ENCODE results near the gene TC2N.
"Not testable (repeated sequence)": the region's sequence is repeated elsewhere in the genome, so short reads cannot be mapped to it uniquely, and the experiment has no call there.

The TC2N gene

GRCh38 chr14:91806716-91807115, 60.6 kb downstream of the TC2N start:
- no peak overlapping the region for H3K4me2 ChIP-seq (ENCODE audit: low read length)

GRCh38 chr14:91806094-91806493, 61.2 kb downstream of the TC2N start:
- not testable (repeated sequence) for H3K27ac ChIP-seq (ENCODE audit: low read depth, low read length, poor library complexity, severe bottlenecking); H3K9ac ChIP-seq (ENCODE audit: low read length); H2AFZ ChIP-seq (ENCODE audit: low read length); H3K79me2 ChIP-seq (ENCODE audit: insufficient read depth, low read length); H3K4me1 ChIP-seq (ENCODE audit: insufficient read depth, low read length, severe bottlenecking); H3F3A ChIP-seq (ENCODE audit: insufficient read depth, low read length); H3K9me2 ChIP-seq (ENCODE audit: low read depth, low read length); H3K4me2 ChIP-seq (ENCODE audit: low read length); H3K27me3 ChIP-seq (ENCODE audit: insufficient read depth, low read length); H4K20me1 ChIP-seq (ENCODE audit: insufficient read depth, low read length); H3K4me3 ChIP-seq (ENCODE audit: low read depth, low read length, poor library complexity, severe bottlenecking)
- Histone ChIP-seq H3K36me3 (ENCODE audit: insufficient read depth, low read length) (peaks cover 60% of the 10 kb centered on the region), H3K9me3 (ENCODE audit: low read length) (peaks cover 16% of the 10 kb centered on the region)

More at GRCh38 chr14:91806716-91807115, 60.6 kb downstream of the TC2N start:
- Histone ChIP-seq H3K9me2 (ENCODE audit: low read depth, low read length) (no peaks in the 10 kb centered on the region), H3F3A (ENCODE audit: insufficient read depth, low read length) (no peaks in the 10 kb centered on the region), H4K20me1 (ENCODE audit: insufficient read depth, low read length) (no peaks in the 10 kb centered on the region), H3K27me3 (ENCODE audit: insufficient read depth, low read length) (no peaks in the 10 kb centered on the region), H3K79me2 (ENCODE audit: insufficient read depth, low read length) (no peaks in the 10 kb centered on the region), H3K27ac (ENCODE audit: low read depth, low read length, poor library complexity, severe bottlenecking) (no peak overlapping the region), H3K9me3 (ENCODE audit: low read length) (peaks cover 16% of the 10 kb centered on the region), H3K4me3 (ENCODE audit: low read depth, low read length, poor library complexity, severe bottlenecking) (no peak overlapping the region), H3K4me1 (ENCODE audit: insufficient read depth, low read length, severe bottlenecking) (no peaks in the 10 kb centered on the region), H3K9ac (ENCODE audit: low read length) (no peak overlapping the region), H2AFZ (ENCODE audit: low read length) (no peak overlapping the region), H3K36me3 (ENCODE audit: insufficient read depth, low read length) (peaks cover 67% of the 10 kb centered on the region)
- TF ChIP-seq CTCF (IDR thresholded peaks at IDR 0.05; ENCODE audit: low read length) (no peak), EZH2 (IDR thresholded peaks at IDR 0.05; ENCODE audit: borderline replicate concordance, low read length) (no peak)

- H3K9ac ChIP-seq (ENCODE audit: low read length): no peak overlapping the region
- TF ChIP-seq EZH2 (IDR thresholded peaks at IDR 0.05; ENCODE audit: borderline replicate concordance, low read length): no peak
- no peak for TF ChIP-seq CTCF (IDR thresholded peaks at IDR 0.05; ENCODE audit: low read length)
- H3K9me3 ChIP-seq (ENCODE audit: low read length): peaks cover 15% of the 10 kb centered on the region
- no peaks in the 10 kb centered on the region for H3K4me1 ChIP-seq (ENCODE audit: insufficient read depth, low read length, severe bottlenecking)
- H2AFZ ChIP-seq (ENCODE audit: low read length): no peak overlapping the region
- H3K4me2 ChIP-seq (ENCODE audit: low read length): no peak overlapping the region
- H4K20me1 ChIP-seq (ENCODE audit: insufficient read depth, low read length): no peaks in the 10 kb centered on the region
- no peak overlapping the region for H3K27ac ChIP-seq (ENCODE audit: low read depth, low read length, poor library complexity, severe bottlenecking)
- H3K79me2 ChIP-seq (ENCODE audit: insufficient read depth, low read length): no peaks in the 10 kb centered on the region
- peaks cover 56% of the 10 kb centered on the region for H3K36me3 ChIP-seq (ENCODE audit: insufficient read depth, low read length)
- H3K4me3 ChIP-seq (ENCODE audit: low read depth, low read length, poor library complexity, severe bottlenecking): no peak overlapping the region
- H3K9me2 ChIP-seq (ENCODE audit: low read depth, low read length): no peaks in the 10 kb centered on the region
- no peaks in the 10 kb centered on the region for H3K27me3 ChIP-seq (ENCODE audit: insufficient read depth, low read length)
- H3F3A ChIP-seq (ENCODE audit: insufficient read depth, low read length): no peaks in the 10 kb centered on the region
These were observed 61.7 kb downstream of the TC2N start for GRCh38 chr14:91805659-91806058.

- H3K27me3 ChIP-seq (ENCODE audit: insufficient read depth, low read length): no peaks in the 10 kb centered on the region
- H2AFZ ChIP-seq (ENCODE audit: low read length): no peak overlapping the region
- H3K79me2 ChIP-seq (ENCODE audit: insufficient read depth, low read length): no peaks in the 10 kb centered on the region
- H3K4me1 ChIP-seq (ENCODE audit: insufficient read depth, low read length, severe bottlenecking): no peaks in the 10 kb centered on the region
- no peaks in the 10 kb centered on the region for H3K9me2 ChIP-seq (ENCODE audit: low read depth, low read length)
- H3K9ac ChIP-seq (ENCODE audit: low read length): no peak overlapping the region
- no peak overlapping the region for H3K4me3 ChIP-seq (ENCODE audit: low read depth, low read length, poor library complexity, severe bottlenecking)
- H4K20me1 ChIP-seq (ENCODE audit: insufficient read depth, low read length): no peaks in the 10 kb centered on the region
- no peak overlapping the region for H3K4me2 ChIP-seq (ENCODE audit: low read length)
- TF ChIP-seq CTCF (IDR thresholded peaks at IDR 0.05; ENCODE audit: low read length): no peak
- no peak for TF ChIP-seq EZH2 (IDR thresholded peaks at IDR 0.05; ENCODE audit: borderline replicate concordance, low read length)
- no peaks in the 10 kb centered on the region for H3F3A ChIP-seq (ENCODE audit: insufficient read depth, low read length)
- peaks cover 11% of the 10 kb centered on the region for H3K9me3 ChIP-seq (ENCODE audit: low read length)
- H3K36me3 ChIP-seq (ENCODE audit: insufficient read depth, low read length): peaks cover 24% of the 10 kb centered on the region
- H3K27ac ChIP-seq (ENCODE audit: low read depth, low read length, poor library complexity, severe bottlenecking): no peak overlapping the region
These were observed 66.0 kb downstream of the TC2N start for GRCh38 chr14:91801358-91801757.
